Duodenal mucosa (tissue), 2 donors: ENCODE data around the gene TMEM132A.
"Not testable (repeated sequence)": the region's sequence is repeated elsewhere in the genome, so short reads cannot be mapped to it uniquely, and the experiment has no call there.

ENCODE experiments used
- H3K27ac ChIP-seq: one replicate; pipeline ENCODE4 v1.7.0; 2013; ENCODE audit warnings: low read depth, low read length
- H3K27me3 ChIP-seq, 2 donors: one replicate each; pipeline ENCODE4 v1.7.0; 2013; ENCODE audit warnings: low read length in 2 of 2, control low read depth in 1 of 2; ENCODE audit not compliant: insufficient read depth in 2 of 2, control insufficient read depth in 1 of 2
- H3K36me3 ChIP-seq, 2 donors: one replicate each; pipeline ENCODE4 v1.7.0; 2013; ENCODE audit warnings: low read length in 2 of 2, control low read depth in 1 of 2; ENCODE audit not compliant: insufficient read depth in 2 of 2, control insufficient read depth in 1 of 2
- H3K4me1 ChIP-seq, 2 donors: one replicate each; pipeline ENCODE4 v1.7.0; 2013; ENCODE audit warnings: low read length in 2 of 2, control low read depth in 1 of 2; ENCODE audit not compliant: insufficient read depth in 2 of 2, control insufficient read depth in 1 of 2
- H3K4me3 ChIP-seq, 2 donors: one replicate each; pipeline ENCODE4 v1.7.0; 2013; ENCODE audit warnings: low read length in 2 of 2, low read depth in 1 of 2
- H3K9ac ChIP-seq, 2 donors: one replicate each; pipeline ENCODE4 v1.7.0; 2013; ENCODE audit warnings: low read length in 2 of 2, low read depth in 1 of 2
- H3K9me3 ChIP-seq, 2 donors: one replicate each; pipeline ENCODE4 v1.7.0; 2013; ENCODE audit warnings: low read length in 2 of 2, control low read depth in 1 of 2; ENCODE audit not compliant: control insufficient read depth in 1 of 2

Gene TMEM132A

DNA sequence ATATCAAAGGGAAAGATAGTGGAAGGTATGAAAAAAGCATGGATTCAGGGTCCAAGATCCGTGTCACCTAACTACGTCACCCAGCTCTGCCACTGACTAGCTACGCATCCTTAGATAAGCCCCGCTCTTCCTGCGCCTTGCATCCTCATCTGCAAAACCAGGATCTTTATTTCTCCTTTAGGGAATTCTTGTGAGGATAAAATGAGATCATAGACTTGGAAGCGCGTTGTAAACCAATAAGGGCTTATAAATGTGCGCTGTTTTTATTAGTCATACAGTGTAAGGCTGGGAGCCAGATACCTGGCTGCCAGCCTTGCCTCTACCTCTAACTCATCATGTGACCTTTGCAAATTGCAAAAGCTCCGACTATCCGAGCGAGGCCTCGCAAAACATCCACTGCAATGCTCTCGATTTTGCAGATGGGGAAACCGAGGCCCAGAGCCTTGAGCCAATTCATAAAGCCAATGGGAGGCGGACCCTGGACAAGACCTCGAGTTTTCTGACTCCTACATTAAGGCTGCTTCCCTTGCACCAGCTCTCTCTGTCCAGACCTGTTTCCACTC is 18.6 kb upstream of the TMEM132A start:
- Histone ChIP-seq H3K4me1 (peaks cover 24% of the 10 kb centered on the region in 2 donors), H3K27ac (peak overlapping the region; percentile 84), H3K4me3 (peak overlapping the region; percentile 69 to 84), H3K27me3 (no peaks in the 10 kb centered on the region), H3K9me3 (no peaks in the 10 kb centered on the region), H3K9ac (peak overlapping the region; percentile 75 to 76), H3K36me3 (peaks cover 19 to 32% of the 10 kb centered on the region in 2 donors)

DNA sequence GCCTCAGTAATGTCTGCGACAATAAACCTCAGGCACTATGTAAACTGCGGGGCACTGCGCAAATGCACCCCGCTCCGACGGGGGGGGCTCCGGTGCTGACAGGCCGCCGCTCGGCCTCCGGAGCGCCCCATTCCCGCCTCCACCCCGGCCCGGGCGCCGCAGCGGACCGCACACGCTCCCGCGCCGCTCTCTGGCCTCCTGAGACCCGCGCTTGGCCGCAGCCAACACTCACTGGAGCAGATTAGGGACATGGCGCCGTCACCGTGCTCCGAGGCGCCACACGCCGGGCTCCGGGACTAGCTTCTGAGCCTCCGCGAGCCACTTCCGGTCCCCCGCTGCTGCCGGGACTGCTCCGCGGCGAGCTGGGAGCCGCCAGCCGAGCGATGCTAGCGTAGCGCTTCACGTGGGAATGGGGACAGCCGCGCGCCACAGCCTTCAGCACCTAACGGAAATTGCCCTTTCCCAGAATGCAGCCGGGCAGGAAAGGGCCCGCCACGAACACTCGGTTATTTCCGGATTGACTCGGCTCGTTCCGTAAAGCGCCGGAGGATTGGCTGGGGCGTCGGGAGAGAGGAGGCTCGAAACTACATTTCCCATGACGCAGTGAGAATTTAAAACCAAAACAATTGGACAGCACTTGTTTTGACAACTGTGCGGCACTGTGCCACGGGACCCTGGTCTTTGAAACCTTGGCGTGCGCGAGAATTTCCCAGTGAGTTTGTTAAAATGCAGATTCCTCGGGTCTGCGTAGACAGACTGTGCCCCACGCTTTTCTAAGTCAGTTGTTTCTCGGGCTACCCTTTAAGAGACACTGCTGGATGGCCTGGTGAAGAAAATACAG is 17.9 kb upstream of the TMEM132A start, which contains the start of gene PRPF19:
TSS of gene PRPF19 (minus strand) at position 454 of the 841 bp plus-strand sequence. CDS start at position 251, 203 bp downstream.
- H3K36me3 ChIP-seq: peaks cover 14 to 25% of the 10 kb centered on the region in 2 donors
- H3K9ac ChIP-seq: peak within 1 kb of the TSS; percentile 75 to 76
- H3K4me3 ChIP-seq: peak within 1 kb of the TSS; percentile 69 to 84
- no peaks in the 10 kb centered on the region for H3K27me3 ChIP-seq
- H3K27ac ChIP-seq: peak within 1 kb of the TSS; percentile 84
- peaks cover 26 to 30% of the 10 kb centered on the region in 2 donors for H3K4me1 ChIP-seq
- no peaks in the 10 kb centered on the region for H3K9me3 ChIP-seq

DNA sequence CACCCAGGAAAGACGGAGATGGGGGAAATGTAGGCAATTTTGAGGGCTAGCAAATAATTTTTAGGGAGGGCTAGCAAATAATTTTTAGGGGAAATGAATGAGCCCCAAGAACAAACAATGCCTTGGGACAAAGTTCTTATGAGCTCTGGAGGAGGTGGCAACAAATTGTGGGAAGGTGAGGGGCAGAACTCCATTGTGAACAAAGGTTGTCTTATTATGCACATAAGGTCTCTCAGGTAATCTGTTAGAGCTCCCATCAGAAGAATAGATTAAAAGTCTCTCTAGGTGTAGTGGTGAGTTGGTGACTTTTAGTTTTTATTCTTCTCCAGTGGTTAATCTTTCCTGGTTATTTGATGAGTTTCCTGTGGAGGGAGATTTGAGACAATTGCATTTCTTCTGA is 15.5 kb upstream of the TMEM132A start:
- peaks cover 33% of the 10 kb centered on the region in 2 donors for H3K4me1 ChIP-seq
- no peak overlapping the region for H3K9ac ChIP-seq
- no peak overlapping the region for H3K27ac ChIP-seq
- peaks cover under 1% of the 10 kb centered on the region in 2 donors for H3K36me3 ChIP-seq
- H3K27me3 ChIP-seq: no peaks in the 10 kb centered on the region
- no peak overlapping the region for H3K4me3 ChIP-seq
- no peaks in the 10 kb centered on the region for H3K9me3 ChIP-seq

DNA sequence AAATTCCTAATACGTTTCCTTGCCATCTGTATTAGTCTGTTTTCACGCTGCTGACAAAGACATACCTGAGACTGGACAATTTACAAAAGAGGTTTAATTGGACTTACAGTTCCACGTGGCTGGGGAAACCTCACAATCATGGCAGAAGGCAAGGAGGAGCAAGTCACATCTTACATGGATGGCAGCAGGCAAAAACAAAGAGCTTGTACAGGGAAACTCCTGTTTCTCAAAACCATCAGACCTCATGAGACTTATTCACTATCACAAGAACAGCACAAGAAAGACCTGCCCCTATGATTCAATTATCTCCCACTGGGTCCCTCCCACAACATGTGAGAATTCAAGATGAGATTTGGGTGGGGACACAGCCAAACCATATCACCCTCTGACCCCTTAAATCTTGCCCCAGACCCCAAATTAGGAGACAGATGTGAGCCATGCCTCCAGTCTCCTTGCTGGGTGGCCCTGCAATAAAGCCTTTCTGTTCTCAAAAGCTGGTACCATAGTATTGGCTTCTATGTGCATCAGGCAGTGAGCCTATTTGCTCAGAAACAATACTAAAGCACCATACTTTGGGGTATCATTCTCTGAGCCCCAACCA is 14.5 kb upstream of the TMEM132A start:
- H3K4me3 ChIP-seq, H3K27me3 ChIP-seq, H3K9me3 ChIP-seq, H3K27ac ChIP-seq, H3K36me3 ChIP-seq, H3K9ac ChIP-seq: not testable (repeated sequence)
- peaks cover 23 to 34% of the 10 kb centered on the region in 2 donors for H3K4me1 ChIP-seq

DNA sequence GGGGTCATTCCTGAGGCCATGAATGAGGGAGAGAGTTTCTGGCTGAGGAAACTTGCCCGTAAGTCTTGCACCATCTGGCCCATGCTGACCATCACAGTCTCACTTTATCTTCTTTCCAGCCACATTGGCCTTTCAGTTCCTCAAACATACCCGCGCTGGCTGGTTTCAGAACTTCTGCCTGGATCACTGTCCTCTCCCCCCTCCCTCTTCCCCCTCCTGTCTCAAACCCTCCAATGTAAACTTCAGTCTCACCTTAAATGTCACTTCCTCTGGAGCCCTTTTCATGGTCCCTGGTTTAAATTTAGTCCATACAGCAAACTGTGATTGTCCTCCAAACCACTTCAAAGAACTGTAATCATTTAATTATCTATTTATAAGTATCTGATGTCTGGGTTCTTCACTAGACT is 14.0 kb upstream of the TMEM132A start:
- peaks cover 18 to 34% of the 10 kb centered on the region in 2 donors for H3K4me1 ChIP-seq
- no peak overlapping the region for H3K27ac ChIP-seq
- no peaks in the 10 kb centered on the region for H3K36me3 ChIP-seq
- H3K9me3 ChIP-seq: no peaks in the 10 kb centered on the region
- no peak overlapping the region for H3K4me3 ChIP-seq
- no peaks in the 10 kb centered on the region for H3K27me3 ChIP-seq
- no peak overlapping the region for H3K9ac ChIP-seq

DNA sequence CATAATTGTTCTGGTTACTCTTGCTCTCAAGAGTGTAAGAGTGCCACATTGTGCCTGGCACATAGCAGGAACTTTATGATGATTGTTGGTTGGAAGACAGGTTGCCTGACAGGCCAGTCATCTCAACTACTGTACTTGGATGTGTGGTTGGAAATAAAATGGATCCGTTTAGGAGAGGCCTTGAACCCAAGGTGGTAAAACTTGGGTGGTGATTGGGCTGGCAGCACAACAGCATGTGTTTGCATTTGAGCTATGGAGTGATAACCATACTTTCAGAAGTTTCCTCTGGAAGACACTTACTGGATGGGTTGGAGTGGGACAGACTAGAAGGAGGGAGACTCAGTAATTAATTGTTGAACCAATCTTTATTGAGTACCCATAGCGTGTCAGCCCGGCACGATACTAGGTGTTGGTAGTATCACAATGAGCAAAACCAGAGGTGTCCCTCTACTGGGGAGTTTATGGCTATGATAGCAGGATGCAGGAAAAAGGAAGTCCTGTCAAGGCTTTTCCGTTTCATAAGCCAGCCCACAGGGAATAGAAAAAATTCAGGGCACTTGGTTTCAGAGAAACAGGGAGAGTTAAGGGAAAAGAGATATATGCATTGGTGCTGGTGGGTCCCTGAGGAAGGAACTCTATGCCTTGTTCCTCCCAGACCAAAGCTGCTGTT is 13.4 kb upstream of the TMEM132A start:
- Histone ChIP-seq H3K4me1 (peaks cover 17 to 34% of the 10 kb centered on the region in 2 donors), H3K4me3 (no peak overlapping the region), H3K27ac (no peak overlapping the region)

DNA sequence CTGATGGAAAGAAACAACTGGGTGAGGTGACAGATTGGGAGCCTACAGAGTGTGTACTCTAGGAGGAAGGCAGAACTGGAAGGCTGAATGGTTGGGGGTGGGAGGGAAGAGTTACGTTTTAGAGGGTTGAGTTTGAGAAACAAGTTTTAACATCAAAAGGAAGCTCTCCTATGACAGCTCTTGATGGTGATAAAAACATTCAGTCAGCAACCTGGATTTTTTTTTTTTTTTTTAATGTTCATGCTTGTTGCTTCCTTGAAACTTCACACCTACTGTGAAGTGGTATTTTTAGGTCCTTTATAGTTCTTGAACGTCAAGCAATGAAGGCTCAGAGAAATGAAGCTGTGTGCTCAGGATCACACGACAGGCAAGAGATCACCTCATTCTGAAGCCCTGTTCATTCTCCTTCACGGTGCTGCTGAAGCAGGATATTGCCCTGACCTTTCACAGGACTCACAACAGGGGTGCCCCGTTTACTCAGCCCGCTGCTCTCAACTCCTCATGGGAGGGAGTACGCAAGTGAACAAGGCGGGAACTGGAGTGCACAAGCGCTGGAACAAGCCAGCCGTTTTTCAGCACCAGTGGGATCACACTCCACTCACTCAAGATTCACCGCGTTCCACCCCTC is 11.9 kb upstream of the TMEM132A start:
- Histone ChIP-seq H3K4me3 (no peak overlapping the region), H3K27me3 (no peaks in the 10 kb centered on the region), H3K9ac (no peak overlapping the region), H3K9me3 (no peaks in the 10 kb centered on the region), H3K36me3 (no peaks in the 10 kb centered on the region), H3K4me1 (peaks cover 26 to 39% of the 10 kb centered on the region in 2 donors), H3K27ac (peak overlapping the region; percentile 26)

More for the DNA sequence above, 13.4 kb upstream of the TMEM132A start:
- H3K27me3 ChIP-seq: no peaks in the 10 kb centered on the region
- H3K9me3 ChIP-seq: no peaks in the 10 kb centered on the region
- H3K36me3 ChIP-seq: no peaks in the 10 kb centered on the region
- H3K9ac ChIP-seq: no peak overlapping the region

DNA sequence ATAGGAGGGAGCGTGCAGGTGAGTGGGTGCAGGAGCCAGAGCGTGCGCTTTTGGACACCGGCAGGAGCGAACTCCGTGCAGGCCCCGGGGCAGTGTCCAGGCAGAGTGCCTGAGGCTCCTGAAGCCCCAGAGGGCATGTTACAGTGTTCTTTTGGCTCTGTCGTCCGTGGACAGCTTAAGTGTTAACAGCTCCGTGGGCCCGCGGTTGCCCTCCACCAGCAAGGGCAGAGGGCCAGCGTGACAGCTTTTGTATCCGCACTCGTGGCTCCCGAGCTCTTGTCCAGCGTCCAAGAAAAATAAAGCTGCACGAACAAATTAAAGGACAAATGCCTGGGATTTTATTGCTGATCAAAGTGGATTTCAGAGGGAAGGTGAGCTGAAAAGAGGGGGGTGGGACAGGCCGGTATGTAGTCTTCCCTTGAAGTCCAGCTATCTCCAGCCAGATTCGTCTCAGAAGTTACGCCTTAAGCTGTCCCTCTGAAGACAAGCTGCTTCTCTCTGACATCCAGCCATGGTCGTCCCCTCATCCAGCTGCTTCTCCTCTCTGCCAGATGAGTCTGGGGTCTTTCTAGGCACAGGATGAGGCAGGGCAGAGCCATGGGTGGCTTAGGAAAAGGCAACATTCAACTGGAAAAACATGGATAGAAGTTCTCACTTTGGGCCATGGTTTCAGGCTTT is 11.3 kb upstream of the TMEM132A start:
- Histone ChIP-seq H3K9me3 (no peaks in the 10 kb centered on the region), H3K27ac (peak overlapping the region; percentile 26), H3K4me3 (peak overlapping the region; percentile 76 to 91), H3K9ac (peak overlapping the region in 1 of 2 donors; percentile 96), H3K4me1 (peaks cover 26 to 39% of the 10 kb centered on the region in 2 donors), H3K36me3 (no peaks in the 10 kb centered on the region), H3K27me3 (no peaks in the 10 kb centered on the region)
